ENCODE data around the gene STIMATE.

The STIMATE gene

GRCh38 chr3:52817860-52818259 is 79.5 kb downstream of the STIMATE start:
- no peaks in the 10 kb centered on the region for H3K27me3 Mint-ChIP-seq (ENCODE audit: low read depth, poor library complexity)
- no peak for TF ChIP-seq CTCF (IDR thresholded peaks at IDR 0.05)
- no peaks in the 10 kb centered on the region for H3K36me3 Mint-ChIP-seq (ENCODE audit: low read depth)
- H3K4me1 Mint-ChIP-seq: peaks cover 39% of the 10 kb centered on the region
- no peak overlapping the region for H3K4me3 Mint-ChIP-seq
- no peak overlapping the region for H3K27ac Mint-ChIP-seq
- H3K9me3 Mint-ChIP-seq: no peaks in the 10 kb centered on the region
- no peak for DNase-seq

GRCh38 chr3:52817221-52817620 is 80.1 kb downstream of the STIMATE start:
- Mint-ChIP-seq H3K27ac (no peak overlapping the region), H3K36me3 (ENCODE audit: low read depth) (no peaks in the 10 kb centered on the region), H3K4me3 (no peak overlapping the region), H3K4me1 (peaks cover 32% of the 10 kb centered on the region), H3K9me3 (no peaks in the 10 kb centered on the region), H3K27me3 (ENCODE audit: low read depth, poor library complexity) (peaks cover 4% of the 10 kb centered on the region)
- no peak for TF ChIP-seq CTCF (IDR thresholded peaks at IDR 0.05)
- no peak for DNase-seq

GRCh38 chr3:52816654-52817053 is 80.7 kb downstream of the STIMATE start:
- Mint-ChIP-seq H3K4me1 (peaks cover 28% of the 10 kb centered on the region), H3K27ac (no peak overlapping the region), H3K36me3 (ENCODE audit: low read depth) (no peaks in the 10 kb centered on the region), H3K4me3 (no peak overlapping the region), H3K9me3 (no peaks in the 10 kb centered on the region), H3K27me3 (ENCODE audit: low read depth, poor library complexity) (peaks cover 7% of the 10 kb centered on the region)
- no peak for DNase-seq
- no peak for TF ChIP-seq CTCF (IDR thresholded peaks at IDR 0.05)

- Mint-ChIP-seq H3K4me3 (no peak overlapping the region), H3K27me3 (ENCODE audit: low read depth, poor library complexity) (peaks cover 7% of the 10 kb centered on the region)
Measured at GRCh38 chr3:52816199-52816598, 81.1 kb downstream of the STIMATE start.

GRCh38 chr3:52813810-52814209 is 83.5 kb downstream of the STIMATE start:
- Mint-ChIP-seq H3K4me1 (peaks cover 6% of the 10 kb centered on the region), H3K27me3 (ENCODE audit: low read depth, poor library complexity) (peaks cover 7% of the 10 kb centered on the region), H3K4me3 (no peak overlapping the region), H3K9me3 (no peaks in the 10 kb centered on the region), H3K36me3 (ENCODE audit: low read depth) (no peaks in the 10 kb centered on the region), H3K27ac (no peak overlapping the region)
- TF ChIP-seq CTCF (IDR thresholded peaks at IDR 0.05): no peak
- DNase-seq: no peak

More at GRCh38 chr3:52816199-52816598, 81.1 kb downstream of the STIMATE start:
- Mint-ChIP-seq H3K4me1 (peaks cover 27% of the 10 kb centered on the region), H3K27ac (no peak overlapping the region), H3K36me3 (ENCODE audit: low read depth) (no peaks in the 10 kb centered on the region), H3K9me3 (no peaks in the 10 kb centered on the region)
- no peak for DNase-seq
- TF ChIP-seq CTCF (IDR thresholded peaks at IDR 0.05): no peak

GRCh38 chr3:52811452-52812011 is 85.8 kb downstream of the STIMATE start:
- no peak for TF ChIP-seq CTCF (IDR thresholded peaks at IDR 0.05)
- Mint-ChIP-seq H3K27ac (no peak overlapping the region), H3K36me3 (ENCODE audit: low read depth) (no peaks in the 10 kb centered on the region), H3K27me3 (ENCODE audit: low read depth, poor library complexity) (peaks cover 11% of the 10 kb centered on the region), H3K4me1 (no peaks in the 10 kb centered on the region), H3K9me3 (no peaks in the 10 kb centered on the region), H3K4me3 (no peak overlapping the region)
- DNase-seq: no peak

All from nephron progenitor cell (in vitro differentiated cells).